NCI-H1092 (cell line): Measurements from ENCODE around the gene RPF1.
"Not testable (repeated sequence)": the region's sequence is repeated elsewhere in the genome, so short reads cannot be mapped to it uniquely, and the experiment has no call there.

Source experiments
- DNase-seq: peaks from one replicate; lab custom pipeline; 2025; lab: John Stamatoyannopoulos, UW

Gene RPF1

DNA sequence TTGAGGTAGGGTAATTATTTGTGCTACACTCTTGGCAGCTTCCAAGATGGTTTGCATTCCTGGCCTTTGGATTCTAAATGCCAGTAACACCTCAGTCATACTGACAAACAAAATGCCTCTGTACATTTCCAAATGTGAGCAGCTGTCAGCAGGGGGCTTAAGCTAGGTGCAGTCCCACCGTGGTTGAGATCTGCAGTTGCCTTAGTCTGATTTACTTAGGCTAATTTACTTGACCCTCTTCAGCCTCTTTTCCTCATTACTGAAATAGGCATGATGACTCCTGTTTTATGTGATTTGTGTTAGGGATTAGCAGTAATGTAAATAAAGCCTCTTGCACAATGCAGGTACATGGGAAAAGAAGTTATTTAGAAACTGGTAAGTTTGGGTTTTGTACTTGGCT, 13.7 kb downstream of the RPF1 start:
- DNase-seq: no peak

DNA sequence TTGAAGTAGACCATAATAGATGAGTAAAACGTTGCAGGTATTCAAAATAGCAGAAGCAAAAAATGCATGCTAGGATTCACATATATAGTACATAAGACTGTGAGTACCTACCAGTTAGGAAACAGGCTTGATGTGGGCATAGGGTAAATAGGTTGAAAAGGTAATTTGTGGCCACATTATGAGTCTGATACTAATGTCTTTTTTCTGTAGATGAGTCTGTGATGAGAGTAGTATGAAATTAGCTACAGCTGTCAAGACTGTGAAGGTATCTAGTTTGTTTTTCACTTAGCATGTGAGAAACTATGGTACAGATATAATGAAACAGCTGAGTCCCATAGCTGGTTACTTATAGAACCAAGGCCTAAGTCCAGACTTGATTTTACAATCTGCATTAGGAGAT, 14.7 kb downstream of the RPF1 start:
- DNase-seq: no peak

DNA sequence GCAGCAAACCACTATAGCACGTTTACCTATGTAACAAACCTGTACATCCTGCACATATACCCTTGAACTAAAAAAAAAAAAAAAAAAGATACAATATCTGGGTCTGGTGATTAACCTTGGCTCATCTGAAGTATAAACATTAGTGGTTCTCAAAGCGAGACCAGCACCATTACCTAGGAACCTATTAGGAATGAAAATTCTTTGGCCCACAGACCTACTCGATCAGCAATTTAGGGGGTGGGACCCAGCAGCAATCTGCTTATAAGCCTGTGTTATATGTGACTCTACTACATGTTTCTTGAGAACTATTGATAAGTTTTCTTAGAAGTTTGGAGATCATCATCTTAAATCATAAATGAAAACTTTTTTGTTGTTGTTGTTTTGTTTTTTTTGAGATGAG, 17.4 kb downstream of the RPF1 start:
- no peak for DNase-seq

DNA sequence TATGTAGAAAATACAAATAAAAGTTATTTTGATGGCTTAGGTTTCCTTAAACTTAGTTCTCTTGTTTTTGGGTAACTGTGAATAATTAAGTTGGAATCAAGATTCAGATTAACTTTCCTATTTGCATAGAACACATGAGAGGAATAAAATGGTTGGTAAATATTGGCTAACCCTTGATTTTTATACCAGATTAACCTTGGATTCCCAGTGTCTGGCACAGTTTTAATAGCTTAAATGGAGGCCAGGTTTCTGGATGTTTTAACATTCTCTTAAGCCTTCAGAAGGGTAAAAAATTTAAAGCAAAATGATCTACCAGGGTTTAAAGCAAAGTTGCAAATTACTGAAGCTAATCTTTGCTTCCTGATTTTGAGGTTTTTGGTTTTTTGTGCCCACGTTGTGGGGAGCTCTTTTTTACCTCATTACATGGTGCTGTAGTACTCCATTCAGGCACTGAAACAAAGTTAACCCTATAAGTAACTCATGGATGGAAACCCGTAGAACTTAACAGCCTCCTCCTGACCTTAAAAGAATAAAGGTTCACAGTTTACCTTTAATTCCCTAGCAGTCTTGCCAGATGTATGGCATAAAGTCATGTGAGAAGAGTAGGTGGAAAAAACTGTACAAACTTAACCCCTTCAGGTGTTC, 18.7 kb downstream of the RPF1 start:
- no peak for DNase-seq

GRCh38 chr1:84502927-84503326, 23.9 kb downstream of the RPF1 start:
- DNase-seq: no peak

GRCh38 chr1:84504580-84505492, 25.8 kb downstream of the RPF1 start:
- DNase-seq: no peak

DNA sequence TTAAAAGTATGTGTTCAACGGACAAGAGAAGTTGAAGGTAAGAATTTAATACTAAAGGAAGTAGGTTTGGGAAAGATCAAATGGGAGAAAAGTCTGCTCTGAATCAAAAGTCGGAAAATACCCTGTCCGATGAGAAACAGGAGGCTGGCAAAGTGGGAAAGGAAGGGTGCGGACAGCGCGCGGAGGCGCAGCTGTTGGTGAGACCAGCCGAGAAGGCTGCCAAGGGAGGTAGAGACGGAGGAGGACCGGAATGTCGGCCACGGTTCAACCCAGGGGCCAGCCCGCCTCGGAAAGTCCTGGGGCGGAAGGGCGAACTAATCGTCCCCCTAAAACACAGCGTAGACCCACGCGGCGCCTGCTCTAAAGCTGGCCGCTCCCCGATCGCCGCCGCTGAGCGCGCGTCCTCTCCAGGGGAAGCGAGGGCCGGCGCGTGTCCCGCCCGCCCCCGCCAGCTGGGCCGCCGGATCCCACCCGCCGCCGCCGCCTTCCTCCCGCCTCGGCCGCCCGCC, 26.5 kb downstream of the RPF1 start:
- DNase-seq: peak; percentile 39

DNA sequence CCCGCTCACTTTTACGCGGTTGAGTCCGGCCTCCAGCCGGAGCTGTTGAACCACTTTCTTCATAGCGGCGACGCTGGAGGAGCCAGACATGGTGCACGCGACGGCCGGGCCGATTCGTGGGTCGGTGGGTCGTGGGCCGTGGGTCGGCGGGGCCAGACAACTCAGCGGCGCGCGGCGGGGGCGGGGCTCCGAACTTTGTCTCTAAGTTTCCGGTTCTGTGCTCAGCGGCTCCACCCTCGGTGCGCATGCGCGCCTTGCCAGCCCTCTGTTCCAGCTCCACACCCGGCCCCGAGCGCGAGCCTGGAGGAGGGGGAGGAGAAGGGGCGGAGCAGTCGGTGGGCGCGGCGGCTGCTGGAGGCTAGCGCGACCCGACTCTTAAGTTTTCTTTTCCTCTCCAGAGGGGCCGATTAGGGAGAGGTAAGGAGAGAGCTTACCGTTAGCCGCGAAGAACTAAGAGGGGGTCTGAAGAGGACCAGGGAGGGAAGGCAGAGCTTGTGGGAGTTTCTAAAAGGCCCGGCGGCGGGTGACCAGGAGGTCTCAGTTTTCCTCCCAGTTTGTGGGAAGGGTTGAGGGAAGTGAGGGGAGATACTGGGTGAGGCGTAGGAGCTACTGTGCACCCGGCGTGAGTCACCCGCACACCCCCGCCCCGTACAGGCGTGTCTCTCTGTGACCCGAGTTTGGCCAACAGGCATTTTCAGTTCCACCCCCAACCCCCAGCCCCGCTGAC, 27.1 kb downstream of the RPF1 start, which contains the start of the genes GNG5 and SPATA1:
Gene GNG5 (minus strand): TSS at position 580 of the 727 bp plus-strand sequence. CDS start 490 bp downstream, at position 90.
Gene SPATA1 (plus strand): TSS at position 385 of the 727 bp plus-strand sequence. CDS start 9,974 bp downstream, outside the sequence.
- peak; percentile 86 for DNase-seq

GRCh38 chr1:84506729-84507453, 27.8 kb downstream of the RPF1 start:
- no peak for DNase-seq

DNA sequence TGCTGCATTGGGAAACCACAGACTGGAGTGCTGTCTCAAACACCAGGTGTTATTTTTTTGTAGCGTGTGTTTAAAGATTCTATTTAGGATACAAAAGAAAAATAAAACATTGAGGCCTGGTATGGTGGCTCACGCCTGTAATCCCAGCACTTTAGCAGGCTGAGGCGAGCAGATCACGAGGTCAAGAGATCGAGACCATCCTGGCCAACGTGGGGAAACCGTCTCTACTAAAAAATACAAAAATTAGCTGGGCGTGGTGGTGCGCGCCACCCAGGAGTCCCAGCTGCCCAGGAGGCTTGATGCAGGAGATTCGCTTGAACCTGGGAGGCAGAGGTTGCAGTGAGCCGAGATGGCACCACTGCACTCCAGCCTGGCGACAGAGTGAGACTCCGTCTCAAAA, 28.8 kb downstream of the RPF1 start:
- not testable (repeated sequence) for DNase-seq

- DNase-seq: no peak
Measured at GRCh38 chr1:84508510-84508909, 29.4 kb downstream of the RPF1 start.

GRCh38 chr1:84509029-84509428, 30.0 kb downstream of the RPF1 start:
- DNase-seq: no peak

GRCh38 chr1:84510165-84510564, 31.1 kb downstream of the RPF1 start:
- no peak for DNase-seq

- no peak for DNase-seq
Measured at GRCh38 chr1:84510668-84511067, 31.6 kb downstream of the RPF1 start.

DNA sequence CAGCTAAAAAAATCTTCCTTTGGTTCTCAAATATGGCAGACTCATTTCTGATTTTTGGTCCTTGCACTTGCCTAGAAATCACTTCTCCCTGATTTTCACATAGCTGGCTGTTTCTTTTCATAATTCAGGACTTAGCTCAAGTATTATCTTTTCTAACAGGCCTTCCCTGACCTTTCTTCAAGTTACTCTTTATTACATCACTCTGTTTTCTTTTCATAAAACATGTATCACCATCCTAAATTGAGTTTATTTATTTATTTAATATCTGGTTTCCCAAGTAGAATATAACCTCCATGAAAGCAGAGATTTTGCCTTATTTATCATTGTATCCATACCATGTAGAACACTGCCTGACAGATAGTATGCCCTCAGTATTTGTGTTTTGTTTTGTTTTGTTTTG, 45.5 kb downstream of the RPF1 start:
- DNase-seq: no peak

DNA sequence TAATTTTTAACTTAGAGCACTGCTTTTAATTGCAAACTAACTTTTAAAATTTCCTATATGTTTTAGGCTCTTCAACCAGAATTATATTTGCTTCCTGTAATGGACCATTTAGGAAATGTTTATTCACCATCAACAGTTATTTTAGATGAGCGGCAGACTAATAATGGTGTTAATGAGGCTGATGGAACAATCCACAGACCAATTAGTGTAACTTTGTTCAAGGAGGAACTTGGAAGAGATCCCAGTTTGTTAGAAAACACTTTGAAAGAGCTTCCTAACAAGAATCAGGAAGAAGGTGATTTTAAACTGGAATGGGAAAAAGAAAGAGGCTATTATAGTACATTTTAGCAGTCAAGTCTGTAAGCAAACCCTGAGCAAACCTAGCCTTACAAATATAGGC, 46.7 kb downstream of the RPF1 start:
- no peak for DNase-seq

- no peak for DNase-seq
Measured at GRCh38 chr1:84538599-84538998, 59.5 kb downstream of the RPF1 start.

GRCh38 chr1:84539972-84540371, 60.9 kb downstream of the RPF1 start:
- no peak for DNase-seq

DNA sequence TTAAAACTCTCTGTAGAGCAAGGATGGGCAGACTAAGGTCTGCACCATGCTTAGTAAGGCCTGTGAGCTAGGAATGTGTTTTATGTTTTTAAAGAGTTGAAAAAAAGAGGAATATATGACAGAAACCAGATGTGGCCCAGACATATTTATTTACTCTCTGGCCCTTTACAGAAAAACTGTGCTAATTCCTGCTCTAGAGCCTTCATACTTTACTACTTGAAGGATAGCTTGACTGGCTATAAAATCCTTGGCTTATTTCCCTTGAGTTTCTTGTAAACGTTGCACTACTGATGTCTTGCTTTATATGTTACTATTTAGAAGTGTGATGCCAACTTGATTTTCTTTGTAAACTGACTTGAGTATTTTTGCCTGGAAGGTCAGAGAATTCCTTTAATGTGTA, 61.7 kb downstream of the RPF1 start:
- DNase-seq: no peak

GRCh38 chr1:84541679-84542078, 62.6 kb downstream of the RPF1 start:
- DNase-seq: no peak
